ENCODE results near the gene XKR8.

GRCh38 chr1:27937524-27937836 is 22.3 kb upstream of the XKR8 start:
- TF ChIP-seq CTCF (IDR thresholded peaks at IDR 0.05) (no peak), EP300 (IDR thresholded peaks at IDR 0.05) (no peak), POLR2AphosphoS5 (IDR thresholded peaks at IDR 0.05) (no peak)
